ENCODE data around the gene SEMA5A. TPM values are rescaled to one million over a fixed set of nuclear protein-coding genes. Genes with fewer than 3 reads are reported as not detected.
A peak's percentile ranks its signal among the peaks of the same experiment; 100 is the strongest.

Gene SEMA5A
- total and polyA plus RNA-seq, 2 of the 8 experiments (the other 6 are each of a cell fraction or from before 2014, with no cell fraction given), result 5.3 to 8.9 TPM

DNA sequence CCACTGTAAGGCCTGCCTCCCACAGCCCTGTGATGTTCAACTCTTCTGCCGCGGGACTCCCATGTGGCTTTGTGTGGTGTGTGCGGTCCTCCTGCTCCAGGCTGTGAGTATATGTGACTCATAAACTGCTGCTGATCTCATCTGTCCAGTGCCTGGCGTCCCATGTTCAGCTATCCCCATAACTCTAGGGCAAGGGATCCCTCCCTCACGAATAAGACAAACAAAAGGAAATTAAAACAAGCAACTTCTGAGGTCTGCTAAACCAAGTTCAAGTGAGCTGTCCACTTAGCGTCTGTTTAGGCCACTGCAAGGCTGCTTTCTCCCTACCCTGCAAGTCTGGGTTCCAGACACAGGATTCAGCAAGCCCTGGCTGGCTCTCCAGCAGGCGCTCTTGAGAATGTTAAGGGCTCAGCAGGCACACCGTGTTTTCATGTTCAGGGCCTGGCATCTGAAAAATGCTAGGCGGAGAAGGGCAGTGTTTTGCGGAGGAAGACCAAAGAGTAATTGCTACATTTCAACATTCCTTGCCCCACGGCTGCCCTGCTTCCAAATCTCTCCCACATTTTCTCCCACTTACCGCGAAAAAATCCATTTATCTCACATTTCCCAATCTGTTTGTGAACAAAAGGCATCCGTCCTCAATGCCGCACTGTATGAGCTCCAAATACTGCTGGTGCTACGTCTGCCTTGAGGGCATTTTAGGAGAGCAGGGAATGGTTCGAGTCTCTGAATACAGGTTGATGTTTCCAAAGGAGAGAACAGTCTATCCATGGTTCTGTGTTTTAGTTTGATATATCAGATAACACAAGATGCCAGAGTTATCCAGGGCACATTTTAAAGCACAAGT, 280.2 kb downstream of the SEMA5A start (continued):
- TF ChIP-seq, protein P1, sequence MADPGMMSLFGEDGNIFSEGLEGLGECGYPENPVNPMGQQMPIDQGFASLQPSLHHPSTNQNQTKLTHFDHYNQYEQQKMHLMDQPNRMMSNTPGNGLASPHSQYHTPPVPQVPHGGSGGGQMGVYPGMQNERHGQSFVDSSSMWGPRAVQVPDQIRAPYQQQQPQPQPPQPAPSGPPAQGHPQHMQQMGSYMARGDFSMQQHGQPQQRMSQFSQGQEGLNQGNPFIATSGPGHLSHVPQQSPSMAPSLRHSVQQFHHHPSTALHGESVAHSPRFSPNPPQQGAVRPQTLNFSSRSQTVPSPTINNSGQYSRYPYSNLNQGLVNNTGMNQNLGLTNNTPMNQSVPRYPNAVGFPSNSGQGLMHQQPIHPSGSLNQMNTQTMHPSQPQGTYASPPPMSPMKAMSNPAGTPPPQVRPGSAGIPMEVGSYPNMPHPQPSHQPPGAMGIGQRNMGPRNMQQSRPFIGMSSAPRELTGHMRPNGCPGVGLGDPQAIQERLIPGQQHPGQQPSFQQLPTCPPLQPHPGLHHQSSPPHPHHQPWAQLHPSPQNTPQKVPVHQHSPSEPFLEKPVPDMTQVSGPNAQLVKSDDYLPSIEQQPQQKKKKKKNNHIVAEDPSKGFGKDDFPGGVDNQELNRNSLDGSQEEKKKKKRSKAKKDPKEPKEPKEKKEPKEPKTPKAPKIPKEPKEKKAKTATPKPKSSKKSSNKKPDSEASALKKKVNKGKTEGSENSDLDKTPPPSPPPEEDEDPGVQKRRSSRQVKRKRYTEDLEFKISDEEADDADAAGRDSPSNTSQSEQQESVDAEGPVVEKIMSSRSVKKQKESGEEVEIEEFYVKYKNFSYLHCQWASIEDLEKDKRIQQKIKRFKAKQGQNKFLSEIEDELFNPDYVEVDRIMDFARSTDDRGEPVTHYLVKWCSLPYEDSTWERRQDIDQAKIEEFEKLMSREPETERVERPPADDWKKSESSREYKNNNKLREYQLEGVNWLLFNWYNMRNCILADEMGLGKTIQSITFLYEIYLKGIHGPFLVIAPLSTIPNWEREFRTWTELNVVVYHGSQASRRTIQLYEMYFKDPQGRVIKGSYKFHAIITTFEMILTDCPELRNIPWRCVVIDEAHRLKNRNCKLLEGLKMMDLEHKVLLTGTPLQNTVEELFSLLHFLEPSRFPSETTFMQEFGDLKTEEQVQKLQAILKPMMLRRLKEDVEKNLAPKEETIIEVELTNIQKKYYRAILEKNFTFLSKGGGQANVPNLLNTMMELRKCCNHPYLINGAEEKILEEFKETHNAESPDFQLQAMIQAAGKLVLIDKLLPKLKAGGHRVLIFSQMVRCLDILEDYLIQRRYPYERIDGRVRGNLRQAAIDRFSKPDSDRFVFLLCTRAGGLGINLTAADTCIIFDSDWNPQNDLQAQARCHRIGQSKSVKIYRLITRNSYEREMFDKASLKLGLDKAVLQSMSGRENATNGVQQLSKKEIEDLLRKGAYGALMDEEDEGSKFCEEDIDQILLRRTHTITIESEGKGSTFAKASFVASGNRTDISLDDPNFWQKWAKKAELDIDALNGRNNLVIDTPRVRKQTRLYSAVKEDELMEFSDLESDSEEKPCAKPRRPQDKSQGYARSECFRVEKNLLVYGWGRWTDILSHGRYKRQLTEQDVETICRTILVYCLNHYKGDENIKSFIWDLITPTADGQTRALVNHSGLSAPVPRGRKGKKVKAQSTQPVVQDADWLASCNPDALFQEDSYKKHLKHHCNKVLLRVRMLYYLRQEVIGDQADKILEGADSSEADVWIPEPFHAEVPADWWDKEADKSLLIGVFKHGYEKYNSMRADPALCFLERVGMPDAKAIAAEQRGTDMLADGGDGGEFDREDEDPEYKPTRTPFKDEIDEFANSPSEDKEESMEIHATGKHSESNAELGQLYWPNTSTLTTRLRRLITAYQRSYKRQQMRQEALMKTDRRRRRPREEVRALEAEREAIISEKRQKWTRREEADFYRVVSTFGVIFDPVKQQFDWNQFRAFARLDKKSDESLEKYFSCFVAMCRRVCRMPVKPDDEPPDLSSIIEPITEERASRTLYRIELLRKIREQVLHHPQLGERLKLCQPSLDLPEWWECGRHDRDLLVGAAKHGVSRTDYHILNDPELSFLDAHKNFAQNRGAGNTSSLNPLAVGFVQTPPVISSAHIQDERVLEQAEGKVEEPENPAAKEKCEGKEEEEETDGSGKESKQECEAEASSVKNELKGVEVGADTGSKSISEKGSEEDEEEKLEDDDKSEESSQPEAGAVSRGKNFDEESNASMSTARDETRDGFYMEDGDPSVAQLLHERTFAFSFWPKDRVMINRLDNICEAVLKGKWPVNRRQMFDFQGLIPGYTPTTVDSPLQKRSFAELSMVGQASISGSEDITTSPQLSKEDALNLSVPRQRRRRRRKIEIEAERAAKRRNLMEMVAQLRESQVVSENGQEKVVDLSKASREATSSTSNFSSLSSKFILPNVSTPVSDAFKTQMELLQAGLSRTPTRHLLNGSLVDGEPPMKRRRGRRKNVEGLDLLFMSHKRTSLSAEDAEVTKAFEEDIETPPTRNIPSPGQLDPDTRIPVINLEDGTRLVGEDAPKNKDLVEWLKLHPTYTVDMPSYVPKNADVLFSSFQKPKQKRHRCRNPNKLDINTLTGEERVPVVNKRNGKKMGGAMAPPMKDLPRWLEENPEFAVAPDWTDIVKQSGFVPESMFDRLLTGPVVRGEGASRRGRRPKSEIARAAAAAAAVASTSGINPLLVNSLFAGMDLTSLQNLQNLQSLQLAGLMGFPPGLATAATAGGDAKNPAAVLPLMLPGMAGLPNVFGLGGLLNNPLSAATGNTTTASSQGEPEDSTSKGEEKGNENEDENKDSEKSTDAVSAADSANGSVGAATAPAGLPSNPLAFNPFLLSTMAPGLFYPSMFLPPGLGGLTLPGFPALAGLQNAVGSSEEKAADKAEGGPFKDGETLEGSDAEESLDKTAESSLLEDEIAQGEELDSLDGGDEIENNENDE (IDR thresholded peaks at IDR 0.05; ENCODE audit: insufficient replicate concordance, low read length), result no peak
- TF ChIP-seq CTBP2 (IDR thresholded peaks at IDR 0.05; ENCODE audit: borderline replicate concordance, insufficient read depth, insufficient read length, low read length), result no peak
- peak in 1 of 2 experiments; percentile 45; a peak in 1 of 4 replicates for TF ChIP-seq HDAC2 (IDR thresholded peaks at IDR 0.05; ENCODE audit: borderline replicate concordance in 1 of 2, low read depth in 2 of 2, low read length in 2 of 2)
- TF ChIP-seq, protein P2, sequence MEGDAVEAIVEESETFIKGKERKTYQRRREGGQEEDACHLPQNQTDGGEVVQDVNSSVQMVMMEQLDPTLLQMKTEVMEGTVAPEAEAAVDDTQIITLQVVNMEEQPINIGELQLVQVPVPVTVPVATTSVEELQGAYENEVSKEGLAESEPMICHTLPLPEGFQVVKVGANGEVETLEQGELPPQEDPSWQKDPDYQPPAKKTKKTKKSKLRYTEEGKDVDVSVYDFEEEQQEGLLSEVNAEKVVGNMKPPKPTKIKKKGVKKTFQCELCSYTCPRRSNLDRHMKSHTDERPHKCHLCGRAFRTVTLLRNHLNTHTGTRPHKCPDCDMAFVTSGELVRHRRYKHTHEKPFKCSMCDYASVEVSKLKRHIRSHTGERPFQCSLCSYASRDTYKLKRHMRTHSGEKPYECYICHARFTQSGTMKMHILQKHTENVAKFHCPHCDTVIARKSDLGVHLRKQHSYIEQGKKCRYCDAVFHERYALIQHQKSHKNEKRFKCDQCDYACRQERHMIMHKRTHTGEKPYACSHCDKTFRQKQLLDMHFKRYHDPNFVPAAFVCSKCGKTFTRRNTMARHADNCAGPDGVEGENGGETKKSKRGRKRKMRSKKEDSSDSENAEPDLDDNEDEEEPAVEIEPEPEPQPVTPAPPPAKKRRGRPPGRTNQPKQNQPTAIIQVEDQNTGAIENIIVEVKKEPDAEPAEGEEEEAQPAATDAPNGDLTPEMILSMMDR (IDR thresholded peaks at IDR 0.05; ENCODE audit: control extremely low read depth in 1 of 3, insufficient read depth in 1 of 3, low read depth in 1 of 3, low read length in 3 of 3), result no peak
- TF ChIP-seq TCF12 (IDR thresholded peaks at IDR 0.05; ENCODE audit: low read depth, low read length), result no peak
- TF ChIP-seq SP2 (IDR thresholded peaks at IDR 0.05; ENCODE audit: low read length), result no peak

Data from H1 (cell line).